ENCODE data around the gene CPA5.

CPA5 gene

DNA sequence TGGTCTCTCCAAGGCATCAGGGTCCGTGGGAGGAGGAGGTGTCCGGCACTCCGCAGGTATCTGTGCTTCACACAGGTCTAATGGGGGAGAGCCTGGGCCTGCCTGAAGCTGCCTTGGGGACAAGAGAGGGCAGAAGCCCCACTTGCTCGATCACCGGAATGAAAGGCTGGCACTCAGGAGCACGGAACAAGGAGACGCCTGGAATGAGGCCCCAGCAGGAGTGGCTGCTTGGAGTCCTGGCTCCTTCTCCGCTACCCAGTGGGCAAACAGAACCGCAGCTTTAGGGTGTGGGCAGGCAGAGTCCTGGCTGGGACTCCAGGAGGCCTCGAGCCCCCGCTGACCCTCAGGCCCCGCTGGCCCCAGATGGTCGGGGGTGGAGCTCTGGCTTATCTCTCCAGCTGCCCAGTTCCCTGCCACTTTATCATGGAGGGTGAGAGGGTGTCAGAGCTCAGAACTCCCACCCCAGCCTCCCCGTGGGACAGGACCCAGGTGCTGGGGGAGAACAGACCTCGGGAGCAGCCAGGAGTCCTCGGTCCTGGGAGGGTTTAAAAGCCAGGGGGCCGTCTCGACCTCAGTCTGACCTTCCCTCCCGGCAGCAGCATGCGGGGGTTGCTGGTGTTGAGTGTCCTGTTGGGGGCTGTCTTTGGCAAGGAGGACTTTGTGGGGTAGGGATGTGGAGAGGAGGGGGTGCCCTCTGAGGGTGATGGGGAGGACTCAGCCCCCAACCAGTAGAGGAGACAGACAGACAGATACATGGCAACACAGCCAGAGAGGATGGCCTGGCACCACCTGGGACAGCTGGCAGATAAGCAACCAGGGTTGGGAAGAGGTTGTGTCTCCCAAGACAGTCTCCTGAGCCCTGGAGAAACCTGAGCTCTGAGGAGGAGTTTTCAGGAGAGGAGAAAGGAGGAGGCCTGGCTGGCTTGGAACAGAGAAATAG is 35.6 kb downstream of the CPA5 start, which contains the start of gene CPA1:
Gene CPA1, plus strand, starts transcription at position 574 of the 940 bp plus-strand sequence. Its CDS starts 27 bp downstream, at position 601.
- no peak for DNase-seq

DNA sequence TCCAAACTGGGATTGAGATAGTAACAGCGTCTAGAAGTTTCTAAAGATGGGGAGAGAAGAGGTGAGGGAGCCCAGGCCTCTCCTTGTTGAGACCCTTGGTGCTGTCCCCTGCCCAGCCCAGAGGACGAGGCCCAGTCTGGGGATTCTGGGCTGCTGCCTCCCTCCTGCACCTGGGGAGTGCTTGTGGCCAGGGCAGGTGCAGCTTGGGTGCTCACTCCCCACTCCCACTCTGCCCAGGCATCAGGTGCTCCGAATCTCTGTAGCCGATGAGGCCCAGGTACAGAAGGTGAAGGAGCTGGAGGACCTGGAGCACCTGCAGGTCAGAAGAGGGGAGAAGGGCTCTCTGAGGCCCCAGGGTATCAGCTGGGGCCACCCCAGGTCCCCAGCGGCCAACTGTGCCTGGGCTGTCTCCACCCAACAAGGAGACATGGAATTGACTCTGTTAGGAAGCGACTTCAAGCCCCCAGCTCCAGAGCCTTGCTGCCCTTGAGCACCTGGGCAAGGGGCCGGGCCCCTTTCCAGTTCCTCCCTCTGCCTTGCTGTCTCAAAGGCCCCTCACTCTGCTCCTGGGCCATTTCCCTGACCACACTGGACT is 36.3 kb downstream of the CPA5 start:
- DNase-seq, result no peak

DNA sequence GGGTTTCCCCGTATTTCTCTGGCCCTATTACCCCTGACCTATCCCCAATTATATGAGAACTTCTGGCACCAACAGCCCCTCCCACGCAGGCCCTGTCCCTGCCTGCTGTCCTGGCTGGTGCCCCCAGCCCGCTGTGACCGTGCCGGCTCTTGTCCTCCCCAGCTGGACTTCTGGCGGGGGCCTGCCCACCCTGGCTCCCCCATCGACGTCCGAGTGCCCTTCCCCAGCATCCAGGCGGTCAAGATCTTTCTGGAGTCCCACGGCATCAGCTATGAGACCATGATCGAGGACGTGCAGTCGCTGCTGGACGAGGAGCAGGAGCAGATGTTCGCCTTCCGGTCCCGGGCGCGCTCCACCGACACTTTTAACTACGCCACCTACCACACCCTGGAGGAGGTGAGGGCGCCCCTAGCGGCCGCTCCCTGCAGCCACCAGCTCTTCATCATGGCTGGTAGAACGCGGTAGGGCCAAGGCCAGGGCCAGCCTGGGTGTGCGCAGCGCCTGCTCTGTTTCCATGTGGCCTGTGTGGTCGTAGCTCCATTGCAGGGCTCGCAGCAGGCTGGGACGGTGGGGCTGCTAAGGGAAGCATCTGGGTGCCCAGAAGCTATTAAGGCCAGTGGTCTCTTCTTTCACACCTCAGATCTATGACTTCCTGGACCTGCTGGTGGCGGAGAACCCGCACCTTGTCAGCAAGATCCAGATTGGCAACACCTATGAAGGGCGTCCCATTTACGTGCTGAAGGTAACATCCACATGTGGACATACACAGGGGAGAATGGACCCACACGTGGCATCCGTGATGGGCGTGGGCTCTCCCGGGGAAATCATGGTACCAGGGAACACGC is 37.1 kb downstream of the CPA5 start:
- no peak for DNase-seq

DNA sequence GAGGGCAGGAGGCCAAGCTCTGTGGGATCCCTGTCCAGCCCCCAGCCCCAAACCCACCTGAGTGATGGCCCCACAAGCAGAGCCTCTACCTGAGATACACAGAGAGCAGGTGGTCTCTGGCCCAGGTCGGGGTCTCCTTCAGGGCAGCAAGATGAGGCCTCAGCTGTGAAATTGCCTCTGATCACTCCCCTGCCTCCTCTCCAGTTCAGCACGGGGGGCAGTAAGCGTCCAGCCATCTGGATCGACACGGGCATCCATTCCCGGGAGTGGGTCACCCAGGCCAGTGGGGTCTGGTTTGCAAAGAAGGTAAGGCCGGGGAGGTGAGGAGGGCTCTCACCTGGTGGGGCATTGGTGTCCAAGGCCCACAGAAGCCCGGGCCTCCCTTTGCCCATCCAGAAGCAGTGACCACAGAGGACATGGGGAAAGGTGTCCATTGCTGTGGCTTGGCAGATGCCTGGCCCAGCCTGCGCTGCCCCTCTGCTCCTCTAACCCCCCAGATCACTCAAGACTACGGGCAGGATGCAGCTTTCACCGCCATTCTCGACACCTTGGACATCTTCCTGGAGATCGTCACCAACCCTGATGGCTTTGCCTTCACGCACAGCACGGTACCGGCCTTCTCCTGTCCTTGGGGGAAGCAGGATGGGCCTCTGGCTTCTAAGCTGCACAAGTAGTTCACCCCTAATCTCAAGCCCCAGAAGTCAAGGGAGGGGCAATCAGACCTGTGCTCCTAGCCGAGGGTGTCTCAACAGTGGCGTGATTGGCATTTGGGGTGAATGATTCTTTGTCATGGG is 38.8 kb downstream of the CPA5 start:
- DNase-seq, result no peak

DNA sequence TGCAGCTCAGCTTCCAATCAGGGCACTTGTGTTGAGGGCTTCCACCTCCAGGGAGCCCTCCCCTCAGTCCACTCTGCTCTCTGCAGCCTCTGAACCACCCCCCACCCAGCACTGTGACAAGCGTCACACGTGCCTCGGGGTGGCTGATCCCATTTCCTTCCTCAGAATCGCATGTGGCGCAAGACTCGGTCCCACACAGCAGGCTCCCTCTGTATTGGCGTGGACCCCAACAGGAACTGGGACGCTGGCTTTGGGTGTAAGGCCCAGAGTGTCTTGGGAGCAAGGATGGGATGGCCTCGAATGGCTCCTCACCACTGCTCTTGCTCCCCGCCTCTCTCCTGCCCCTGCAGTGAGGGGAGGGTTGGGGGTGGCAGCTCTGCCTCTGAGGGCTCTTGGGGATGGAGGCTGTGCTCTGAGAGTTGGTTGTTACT is 39.8 kb downstream of the CPA5 start:
- no peak for DNase-seq

DNA sequence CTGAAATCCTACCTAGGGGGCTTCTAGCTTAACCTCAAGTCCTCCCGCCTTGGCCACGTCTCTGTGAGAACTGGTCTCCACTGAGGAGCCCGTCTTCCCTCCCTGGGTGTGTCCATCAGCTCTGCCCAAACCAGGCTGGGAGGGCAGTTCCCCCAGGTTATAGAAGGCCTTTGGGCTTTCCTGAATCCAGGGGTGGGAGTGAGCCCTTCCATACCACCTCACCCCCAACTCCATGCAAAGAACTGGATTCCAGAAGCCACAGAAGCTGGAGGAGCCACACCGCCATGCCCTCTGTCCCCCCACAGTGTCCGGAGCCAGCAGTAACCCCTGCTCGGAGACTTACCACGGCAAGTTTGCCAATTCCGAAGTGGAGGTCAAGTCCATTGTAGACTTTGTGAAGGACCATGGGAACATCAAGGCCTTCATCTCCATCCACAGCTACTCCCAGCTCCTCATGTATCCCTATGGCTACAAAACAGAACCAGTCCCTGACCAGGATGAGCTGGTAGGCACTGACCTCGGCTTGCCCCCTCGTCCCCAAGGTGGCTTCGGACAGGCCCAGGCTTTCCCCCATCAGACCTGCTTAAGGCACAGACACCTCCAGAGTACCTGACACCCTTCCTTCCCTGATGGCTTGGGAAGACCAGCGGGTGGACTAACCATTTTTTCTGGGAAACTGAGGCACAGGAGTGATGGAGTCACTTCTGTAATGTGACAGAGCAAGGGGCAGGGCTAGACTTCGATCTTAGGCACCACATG is 40.4 kb downstream of the CPA5 start:
- DNase-seq, result no peak

DNA sequence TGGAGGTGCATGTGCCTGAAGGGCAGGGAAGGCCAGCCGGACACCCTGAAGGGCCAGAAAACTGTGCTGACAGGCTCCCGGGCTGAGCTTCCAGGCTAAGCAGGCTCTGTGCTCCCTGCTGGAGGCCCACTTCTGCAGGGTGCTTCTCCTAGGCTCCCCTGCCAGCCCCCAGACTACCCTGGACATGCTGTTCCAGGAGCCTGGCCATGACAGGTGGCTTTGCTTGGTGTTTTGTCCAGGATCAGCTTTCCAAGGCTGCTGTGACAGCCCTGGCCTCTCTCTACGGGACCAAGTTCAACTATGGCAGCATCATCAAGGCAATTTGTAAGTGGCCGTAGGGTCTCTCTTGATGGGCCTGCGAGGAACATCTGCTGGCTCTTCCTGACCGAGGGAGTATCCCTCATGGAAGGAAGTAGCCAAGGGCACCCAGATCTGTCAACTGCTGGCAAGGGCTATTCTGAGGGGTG is 41.0 kb downstream of the CPA5 start:
- no peak for DNase-seq

DNA sequence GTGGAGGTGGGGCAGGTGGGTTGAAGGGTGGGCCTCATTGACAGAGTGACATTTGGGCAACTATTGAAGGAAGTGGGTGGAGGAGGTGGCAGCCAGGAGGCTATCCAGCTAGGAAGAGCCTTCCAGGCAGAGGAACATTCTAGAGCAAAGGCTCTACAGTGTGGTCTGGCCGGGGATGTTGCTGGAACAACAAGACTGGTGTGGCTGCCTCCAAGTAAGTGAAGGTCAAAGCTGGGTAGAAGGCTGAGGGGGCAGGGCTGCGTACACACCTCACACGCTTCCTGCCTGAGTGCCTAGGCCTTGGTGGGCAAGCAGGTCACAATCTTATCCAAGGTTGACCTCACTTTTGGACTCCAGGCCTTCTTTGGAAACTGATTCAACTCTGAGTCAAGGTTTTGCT is 42.3 kb downstream of the CPA5 start:
- no peak for DNase-seq

DNA sequence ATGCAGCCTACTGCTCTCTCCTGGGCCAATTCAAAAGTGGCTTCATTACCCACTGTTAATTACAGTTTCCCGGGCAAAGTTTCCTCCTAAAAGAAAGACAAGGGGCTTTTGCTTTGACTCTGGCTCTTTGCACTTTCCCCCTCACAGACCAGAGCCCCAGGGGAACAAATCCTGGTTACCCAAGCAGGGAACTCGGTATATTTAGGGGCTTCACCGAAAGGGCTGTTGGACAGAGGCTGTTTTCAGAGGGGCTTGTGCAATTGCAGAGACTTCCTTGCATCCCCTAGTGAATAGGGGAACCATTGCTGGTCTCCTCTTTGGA is 42.7 kb downstream of the CPA5 start:
- no peak for DNase-seq

DNA sequence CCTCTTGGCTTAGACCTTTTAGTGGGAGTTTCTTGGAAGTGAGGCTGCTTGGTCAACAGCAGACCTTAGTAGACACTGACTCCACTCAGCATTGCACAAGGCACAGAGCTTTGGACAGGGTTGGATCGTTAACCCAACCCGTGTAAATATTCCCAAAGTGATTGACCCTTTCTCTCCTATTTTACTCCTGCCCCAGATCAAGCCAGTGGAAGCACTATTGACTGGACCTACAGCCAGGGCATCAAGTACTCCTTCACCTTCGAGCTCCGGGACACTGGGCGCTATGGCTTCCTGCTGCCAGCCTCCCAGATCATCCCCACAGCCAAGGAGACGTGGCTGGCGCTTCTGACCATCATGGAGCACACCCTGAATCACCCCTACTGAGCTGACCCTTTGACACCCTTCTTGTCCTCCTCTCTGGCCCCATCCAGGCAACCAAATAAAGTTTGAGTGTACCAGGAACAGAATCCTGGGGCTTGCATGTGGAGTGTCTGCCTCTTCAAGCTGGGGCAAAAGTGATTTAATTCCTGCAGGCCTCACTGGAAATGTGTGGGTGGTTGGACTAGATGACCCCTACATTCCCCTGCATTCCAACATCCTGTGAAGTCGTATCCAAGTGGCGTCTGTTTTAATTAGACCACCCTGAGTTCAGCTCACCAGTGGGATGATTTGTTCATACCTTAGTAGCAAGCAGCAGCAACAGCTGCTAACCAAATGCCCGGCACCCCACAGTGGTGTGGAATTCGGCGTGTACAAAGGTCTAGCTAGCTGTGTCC is 43.2 kb downstream of the CPA5 start:
- no peak for DNase-seq

DNA sequence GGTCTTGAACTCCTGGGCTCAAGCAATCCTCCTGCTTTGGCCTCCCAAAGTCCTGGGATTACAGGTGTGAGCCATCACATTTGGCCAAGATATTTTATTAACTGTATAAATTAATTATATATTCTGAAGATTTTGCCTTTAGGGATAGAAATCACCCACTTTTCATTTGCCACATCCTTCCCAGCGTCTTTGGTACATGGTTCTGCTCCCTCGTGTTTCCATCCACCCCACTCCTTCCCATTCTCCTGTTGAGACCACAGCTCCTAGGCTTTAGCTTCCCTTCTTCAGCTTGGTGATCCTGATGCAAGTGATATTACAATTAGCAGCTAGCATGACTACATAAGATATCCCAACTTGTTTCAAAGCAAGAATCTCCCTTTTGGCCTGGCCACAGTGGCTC is 44.1 kb downstream of the CPA5 start:
- DNase-seq, result no peak

DNA sequence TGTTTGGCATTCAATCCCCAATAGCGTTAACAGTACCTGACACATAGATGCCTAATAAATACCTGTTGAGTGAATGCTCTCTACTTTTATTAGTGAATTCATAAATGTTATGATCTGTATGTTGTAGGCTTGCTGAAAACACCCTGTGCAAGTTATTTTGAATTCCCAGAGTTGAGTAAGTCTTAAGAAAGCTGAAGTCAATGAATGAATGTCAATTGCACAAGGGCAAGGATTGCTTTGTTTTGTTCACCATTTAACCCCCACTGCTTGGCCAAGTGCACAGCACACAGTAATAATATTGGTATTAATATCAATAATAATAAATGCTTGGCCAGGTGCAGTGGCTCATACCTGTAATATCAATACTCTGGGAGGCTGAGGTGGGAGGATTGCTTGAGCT is 45.9 kb downstream of the CPA5 start:
- no peak for DNase-seq

DNA sequence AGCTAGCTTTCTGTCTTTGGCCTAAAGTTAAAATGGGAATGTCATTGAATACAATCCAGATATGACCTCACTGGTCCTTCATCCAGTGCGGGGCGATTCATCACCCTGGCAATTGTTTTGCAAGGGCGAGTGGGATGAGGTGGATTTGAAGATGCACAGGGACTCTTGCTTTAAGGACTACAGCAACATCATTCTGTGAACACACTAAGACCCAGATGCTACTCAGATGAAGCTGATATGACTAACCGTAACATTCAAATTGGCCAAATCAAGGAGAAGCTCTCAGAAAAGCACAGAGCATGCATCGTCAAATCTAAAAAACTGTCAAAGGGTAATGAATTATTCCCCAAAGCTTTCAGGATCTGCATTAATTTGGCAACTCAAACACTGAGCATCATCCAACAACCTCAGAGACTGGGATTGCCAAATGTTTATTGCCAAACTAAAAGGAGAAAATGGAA is 48.5 kb downstream of the CPA5 start:
- no peak for DNase-seq

DNA sequence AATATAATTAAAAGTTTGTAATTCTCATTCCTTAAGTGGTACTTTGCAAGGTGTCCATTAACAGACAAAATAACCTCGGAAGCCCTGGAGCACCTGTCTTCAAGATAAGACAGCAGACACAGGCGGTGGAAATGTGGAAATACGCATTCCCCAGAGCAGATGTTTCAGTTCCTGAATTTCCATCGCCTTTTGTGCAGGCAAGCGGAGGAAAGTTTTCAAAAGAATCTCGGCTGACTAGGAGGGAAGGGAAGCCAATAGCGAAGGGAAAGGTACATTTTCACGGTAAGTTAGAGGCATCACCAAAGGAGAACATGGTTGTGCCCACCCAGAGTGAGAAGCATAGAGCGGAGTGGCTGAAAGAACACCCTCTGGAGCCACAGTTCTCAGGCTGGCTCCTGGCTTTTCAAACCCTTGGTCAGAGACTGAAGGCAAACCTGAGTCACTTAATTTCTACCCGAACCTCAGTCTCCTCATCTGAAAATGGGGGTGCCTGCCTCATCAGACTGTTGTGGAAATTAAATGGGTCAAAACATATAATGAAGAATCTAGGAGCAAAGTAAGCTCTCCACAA is 49.3 kb downstream of the CPA5 start:
- no peak for DNase-seq

DNA sequence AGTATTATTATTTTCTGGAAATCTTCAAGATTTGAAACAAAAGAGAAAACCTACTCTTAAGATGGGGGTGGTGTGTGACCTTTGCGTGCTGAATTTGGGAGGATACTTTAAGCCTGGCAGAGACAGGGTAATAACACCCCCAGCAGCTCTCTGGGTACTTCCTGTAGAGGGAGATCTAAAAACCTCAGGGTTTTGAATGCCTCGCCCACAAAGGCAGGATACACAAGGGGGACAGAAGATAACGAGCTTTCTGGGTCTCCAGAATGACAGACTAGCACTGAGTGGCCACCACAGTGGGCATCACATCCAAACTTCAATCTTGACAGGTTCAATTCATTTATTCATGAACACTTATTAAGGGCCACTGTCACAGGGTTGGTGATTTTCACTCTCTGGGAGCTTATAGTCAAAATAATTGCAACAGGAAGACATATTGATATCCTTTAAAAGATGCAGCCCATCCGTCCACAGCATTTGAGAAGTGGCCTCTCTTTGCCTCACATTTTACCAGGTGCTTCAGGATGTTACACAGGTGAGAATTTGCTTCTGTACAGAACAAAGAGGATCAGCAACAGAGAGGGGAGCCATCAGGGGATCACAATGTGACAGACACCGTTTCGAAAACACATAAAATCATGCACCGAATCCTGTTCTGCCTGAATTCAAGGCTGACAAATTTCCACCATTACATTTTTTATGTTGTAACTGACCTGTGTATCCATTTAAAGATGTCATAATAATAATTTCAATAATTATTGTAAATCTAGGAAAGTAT is 50.0 kb downstream of the CPA5 start:
- no peak for DNase-seq

DNA sequence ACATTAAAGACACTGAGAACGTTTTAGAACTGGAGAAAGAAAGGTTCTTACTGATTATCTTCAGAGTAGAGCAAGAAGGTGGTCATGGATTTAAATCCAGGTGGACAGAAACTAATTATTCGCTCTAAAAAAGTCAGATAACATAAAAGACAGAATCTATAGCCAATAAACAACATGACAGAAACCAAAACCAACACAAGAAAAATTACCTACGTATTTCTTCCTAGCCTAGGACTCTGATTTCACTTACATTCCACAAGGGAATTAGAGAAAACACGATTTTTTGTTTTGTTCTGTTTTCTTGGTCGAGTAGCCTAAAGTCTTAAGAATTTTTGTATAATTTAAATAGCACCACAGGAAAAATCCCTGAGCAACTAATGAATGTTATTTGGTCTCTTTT is 50.8 kb downstream of the CPA5 start:
- DNase-seq, result no peak

DNA sequence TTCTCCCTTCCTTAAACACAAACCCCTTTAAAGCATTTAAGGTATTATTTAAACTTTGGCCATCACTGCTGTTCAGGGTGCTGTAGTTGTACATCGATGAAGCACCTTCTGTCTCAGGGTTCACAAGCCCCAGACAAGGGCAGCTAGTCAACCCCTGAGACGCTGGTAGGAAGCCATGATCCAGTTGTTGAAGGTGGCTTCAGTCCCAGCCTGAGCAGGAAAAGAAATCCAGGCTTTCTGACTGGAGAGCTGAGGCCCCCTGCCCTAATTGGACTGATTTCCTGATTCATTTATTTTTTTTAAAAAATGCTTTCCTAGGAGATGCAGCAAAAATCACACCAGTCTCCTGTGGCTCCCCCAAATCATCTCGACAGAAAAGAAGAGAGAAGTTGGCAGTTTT is 51.5 kb downstream of the CPA5 start:
- no peak for DNase-seq

DNA sequence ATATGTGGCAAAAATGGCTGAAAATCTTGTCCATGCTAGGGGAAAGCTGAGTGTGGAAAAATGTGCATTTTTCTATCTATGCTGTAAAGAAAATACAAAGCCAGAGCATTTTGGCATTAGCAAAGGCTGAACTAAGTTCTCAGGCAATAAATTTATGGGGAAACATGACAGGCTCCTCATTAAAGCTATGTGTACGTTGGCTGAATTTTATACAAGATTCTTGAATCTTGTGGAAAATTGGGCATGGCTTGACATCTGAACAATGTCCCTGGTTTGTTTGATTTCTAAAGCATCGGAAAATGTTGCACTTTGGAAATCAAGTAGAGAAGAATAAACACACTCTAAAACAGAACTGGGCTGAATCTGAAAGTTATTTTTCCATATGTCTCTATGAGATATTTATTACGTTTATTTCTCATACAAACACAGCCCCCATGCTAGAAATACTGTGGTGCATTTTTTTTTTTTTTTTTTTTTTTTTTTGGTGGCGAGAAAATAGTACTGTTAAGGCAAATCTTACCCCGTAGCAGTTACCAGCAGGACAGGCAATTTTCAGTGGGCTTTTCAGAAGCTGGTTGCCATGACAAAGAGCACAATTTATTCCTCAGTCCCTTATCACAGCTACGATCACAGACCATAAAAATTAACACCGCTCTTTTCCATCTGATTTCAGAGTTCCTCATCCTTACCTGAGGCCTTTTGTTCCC is 52.6 kb downstream of the CPA5 start:
- DNase-seq, result no peak

DNA sequence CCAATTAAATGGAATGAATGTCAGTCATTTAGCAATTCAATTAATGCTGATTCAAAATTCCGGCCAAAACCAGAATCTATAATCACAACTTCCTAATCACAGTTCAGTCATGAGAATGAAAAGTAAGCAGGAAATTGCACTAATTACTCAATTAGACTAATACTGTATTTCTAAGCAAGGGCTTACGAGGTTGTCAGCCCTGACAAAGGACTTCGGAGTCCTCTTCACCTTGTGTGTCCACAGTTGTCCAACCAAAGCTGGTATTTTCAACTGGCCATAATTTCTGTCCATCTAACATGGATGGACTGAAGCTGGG is 53.1 kb downstream of the CPA5 start:
- no peak for DNase-seq

All from 8988T (cell line).